HPDE6-E6E7 (cell line): Measurements from ENCODE around the gene IRX1.

Experiments
- DNase-seq: peaks from one replicate; pipeline ENCODE4 v3.0.0; 2011; ENCODE audit warnings: missing footprints; ENCODE audit errors: extremely low spot score

Gene IRX1

GRCh38 chr5:3600106-3601060, 4.8 kb downstream of the IRX1 start:
- DNase-seq = no peak

GRCh38 chr5:3601061-3601710, 5.6 kb downstream of the IRX1 start:
- no peak for DNase-seq

DNA sequence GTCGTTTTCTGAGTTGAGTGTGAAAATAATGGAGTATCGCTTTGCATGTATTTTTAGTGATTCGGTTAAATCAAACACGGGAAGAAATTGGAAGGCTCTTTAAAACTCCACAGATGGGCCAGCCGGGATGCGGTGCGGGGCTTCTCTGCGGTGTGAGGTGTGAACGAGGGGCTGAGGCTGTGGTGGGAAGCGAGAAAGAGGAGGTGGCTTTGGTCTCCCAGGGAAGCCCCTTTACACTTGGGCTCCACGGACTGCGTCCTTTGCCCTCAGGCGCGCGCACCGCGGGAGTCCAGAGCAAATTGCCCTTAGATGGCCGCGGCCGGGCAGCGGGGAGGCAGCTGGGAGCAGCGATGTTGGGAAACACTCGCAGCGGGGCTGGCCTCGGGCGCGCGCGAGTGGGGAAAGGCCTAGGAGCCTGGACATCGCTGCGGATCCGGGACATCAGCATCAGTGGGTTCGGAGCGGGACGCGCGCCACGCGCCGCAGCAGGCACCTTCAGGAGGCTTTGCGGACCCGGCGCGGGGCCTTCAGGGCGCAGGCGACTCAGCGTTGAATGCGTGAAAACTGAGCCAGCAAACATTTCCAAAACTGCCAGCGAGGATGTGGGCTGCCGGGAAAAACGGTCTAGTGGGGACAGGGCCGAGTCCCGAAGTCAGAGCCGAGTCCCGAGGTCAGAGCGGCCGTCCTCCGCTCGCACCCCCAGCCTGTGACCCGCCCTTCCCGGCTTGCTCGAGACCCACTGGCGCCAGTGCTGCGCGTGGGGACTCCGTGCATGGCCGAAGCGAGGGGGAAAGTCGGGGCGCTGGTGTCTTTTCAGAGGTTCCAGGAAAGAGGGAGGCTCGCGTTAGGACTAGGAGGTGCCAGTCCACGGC, 6.5 kb downstream of the IRX1 start:
- no peak for DNase-seq

DNA sequence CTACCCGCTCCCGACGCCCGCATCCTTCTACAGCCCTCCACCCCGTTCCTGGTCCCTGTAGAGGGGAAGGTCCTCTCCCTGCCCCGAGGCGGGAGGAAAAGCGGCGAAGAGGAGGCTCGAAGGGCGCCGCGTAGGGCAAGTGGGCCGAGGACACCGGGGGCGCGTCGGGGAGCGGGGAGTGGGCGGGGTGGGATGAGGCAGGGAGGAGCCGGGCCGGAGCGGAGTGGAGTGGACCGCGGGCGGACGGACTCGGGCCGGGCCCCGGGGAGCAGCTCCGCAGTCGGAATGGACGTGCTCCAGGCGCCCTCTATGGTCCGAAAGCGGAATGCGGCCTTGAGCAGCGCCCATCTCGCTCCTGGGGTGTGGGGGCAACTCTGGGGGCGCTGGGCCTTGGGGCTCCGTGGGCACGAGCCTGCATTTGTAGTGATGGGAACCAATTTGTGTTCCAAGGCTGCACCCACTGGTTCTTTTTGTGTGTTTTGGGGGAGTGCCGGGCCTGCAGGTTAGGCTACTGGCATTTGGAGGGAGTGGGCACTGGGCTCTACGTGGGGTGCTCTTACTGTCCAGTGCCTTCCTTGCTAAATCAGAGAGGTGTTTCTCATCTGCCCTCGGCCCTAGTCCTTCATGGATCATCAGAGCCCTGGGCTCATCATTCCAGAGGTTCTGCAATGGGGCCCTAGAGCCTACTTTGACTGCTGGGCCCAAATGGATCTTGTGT, 7.3 kb downstream of the IRX1 start:
- no peak for DNase-seq

- no peak for DNase-seq
Measured at GRCh38 chr5:3604501-3604900, 8.9 kb downstream of the IRX1 start.

DNA sequence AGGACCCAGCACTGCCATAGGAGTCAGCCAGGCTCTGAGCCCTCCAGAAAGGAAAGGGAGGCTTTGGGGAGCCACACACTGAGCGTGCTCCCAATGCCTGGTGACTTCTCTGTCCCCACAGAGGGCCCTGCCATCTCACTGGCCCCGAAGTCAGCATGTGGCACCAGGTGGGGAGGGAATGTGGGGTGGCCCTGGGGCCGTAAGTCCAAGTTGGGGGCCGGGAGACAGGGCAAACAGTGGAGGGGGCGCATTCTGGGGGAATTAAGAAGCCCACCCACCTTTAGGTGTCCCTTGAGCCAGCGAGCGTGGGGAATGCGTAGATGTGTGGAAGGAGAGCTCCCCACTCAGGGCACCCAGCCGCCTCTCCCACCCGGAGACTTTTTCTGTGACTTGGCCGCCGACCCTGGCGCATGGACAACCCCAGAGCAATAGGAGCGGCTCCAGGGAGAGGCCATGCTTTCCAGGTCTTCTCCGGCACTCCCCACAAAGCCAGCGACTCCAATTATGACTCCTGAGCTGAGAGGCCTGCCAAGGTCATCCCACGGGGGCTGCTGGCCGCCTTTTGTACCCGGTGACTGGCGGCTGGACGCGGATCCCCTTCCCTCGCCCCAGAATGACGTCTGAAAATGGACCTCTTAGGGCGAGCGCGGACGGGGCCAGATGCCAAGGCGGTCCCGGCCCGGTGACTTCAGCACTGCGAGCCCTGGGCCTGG, 9.8 kb downstream of the IRX1 start:
- DNase-seq = no peak

GRCh38 chr5:3606121-3606831, 10.6 kb downstream of the IRX1 start:
- no peak for DNase-seq

- DNase-seq = no peak
Measured at GRCh38 chr5:3607541-3608181, 12.0 kb downstream of the IRX1 start.

- no peak for DNase-seq
Measured at GRCh38 chr5:3609120-3609681, 13.6 kb downstream of the IRX1 start.

DNA sequence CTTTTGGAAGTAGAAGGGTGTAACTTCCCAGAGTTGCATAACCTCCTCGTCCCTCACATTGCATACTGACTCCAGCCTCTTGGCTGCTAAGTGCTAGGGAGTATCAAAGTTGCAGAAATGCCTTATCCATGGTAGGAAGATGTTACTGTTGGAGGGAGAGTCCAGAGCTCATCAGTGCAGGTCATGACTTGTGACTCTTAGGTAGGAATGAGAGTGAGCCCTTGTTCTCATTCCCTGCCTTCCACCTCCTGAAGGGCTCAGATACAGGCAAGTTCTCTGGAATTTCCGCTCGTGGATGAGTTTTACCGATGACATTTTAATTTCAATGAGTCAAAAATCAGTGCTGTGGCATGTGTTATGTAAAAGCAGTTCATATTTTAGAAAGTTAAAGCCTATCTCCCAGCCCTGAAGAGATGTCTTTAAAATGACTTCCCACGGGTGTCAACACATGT, 17.0 kb downstream of the IRX1 start:
- no peak for DNase-seq

GRCh38 chr5:3613726-3614125, 18.1 kb downstream of the IRX1 start:
- no peak for DNase-seq

DNA sequence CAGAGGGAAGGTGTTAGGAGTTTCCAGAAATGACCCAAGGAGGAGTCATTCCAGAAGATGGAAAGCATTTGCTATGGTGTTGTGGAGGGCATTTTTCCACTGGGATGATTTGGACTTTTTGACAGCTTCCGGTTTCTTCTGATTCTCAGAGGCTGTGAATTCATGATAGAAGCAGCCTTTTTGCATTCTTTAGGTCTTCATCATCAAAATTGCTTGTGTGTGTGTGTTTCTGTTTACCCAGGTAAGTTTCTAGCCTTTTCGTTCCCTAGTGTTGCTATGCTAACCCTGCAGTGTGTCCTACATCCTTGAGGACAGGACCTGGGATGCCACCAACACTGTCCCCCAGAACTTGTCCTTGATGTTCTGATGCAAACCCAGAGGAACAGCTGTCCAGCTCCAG, 19.6 kb downstream of the IRX1 start:
- DNase-seq = no peak

DNA sequence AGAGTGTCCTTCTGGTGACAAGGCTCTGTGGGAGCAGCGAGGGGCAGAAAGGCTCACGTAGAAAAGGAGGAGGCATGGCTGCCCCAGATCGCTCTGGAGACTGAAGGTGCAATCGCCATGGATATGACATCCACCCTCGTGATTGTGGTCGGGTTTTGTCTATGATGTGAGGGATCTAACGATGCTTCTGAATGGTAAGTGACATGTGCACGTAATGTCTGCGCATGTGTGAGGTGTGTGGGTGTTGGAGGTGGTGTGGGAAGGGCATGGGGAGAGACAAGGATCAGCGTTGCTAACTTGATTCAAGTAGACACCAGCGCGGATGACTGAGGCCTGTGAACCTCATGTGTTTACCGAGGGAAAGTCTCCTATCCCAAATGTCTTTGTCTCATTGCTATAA, 20.2 kb downstream of the IRX1 start:
- no peak for DNase-seq

GRCh38 chr5:3619579-3619978, 23.9 kb downstream of the IRX1 start:
- DNase-seq = no peak

GRCh38 chr5:3622961-3623360, 27.3 kb downstream of the IRX1 start:
- no peak for DNase-seq

- DNase-seq = no peak
Measured at GRCh38 chr5:3625626-3626025, 30.0 kb downstream of the IRX1 start.

- DNase-seq = no peak
Measured at GRCh38 chr5:3634061-3634460, 38.4 kb downstream of the IRX1 start.

- no peak for DNase-seq
Measured at GRCh38 chr5:3639175-3639574, 43.5 kb downstream of the IRX1 start.

GRCh38 chr5:3642231-3642630, 46.6 kb downstream of the IRX1 start:
- no peak for DNase-seq
